Kidney (tissue), 14 donors: ENCODE results near the gene TBC1D8. TPM values are rescaled to one million over a fixed set of nuclear protein-coding genes. Genes with fewer than 3 reads are reported as not detected.

Experiments used
- DNase-seq, 5 donors: peaks; one replicate each; pipeline ENCODE4 v3.0.0-alpha.2; 2013 to 2020
- FAIRE-seq: peaks from 2 replicates; lab custom pipeline; 2012; peaks lifted over from hg19 to GRCh38; lab: Jason Lieb, UNC
- H3K27ac ChIP-seq, 2 donors: one replicate each; pipeline ENCODE4 v1.7.0; 2013; ENCODE audit warnings: low read depth in 2 of 2, low read length in 2 of 2, inconsistent platforms in 1 of 2
- H3K27me3 ChIP-seq: one replicate; pipeline ENCODE4 v1.7.1; 2013; ENCODE audit warnings: low read length, inconsistent platforms; ENCODE audit not compliant: control insufficient read depth, insufficient read depth
- H3K36me3 ChIP-seq, 3 donors: one replicate each; pipeline versions ENCODE4 v1.7.0 to v1.7.1; 2013; ENCODE audit warnings: low read length in 3 of 3, control low read depth in 1 of 3, inconsistent platforms in 1 of 3; ENCODE audit not compliant: insufficient read depth in 3 of 3, control insufficient read depth in 2 of 3
- H3K4me1 ChIP-seq, 3 donors: one replicate each; pipeline versions ENCODE4 v1.7.0 to v1.7.1; 2013; ENCODE audit warnings: low read length in 3 of 3, inconsistent platforms in 1 of 3, low read depth in 1 of 3; ENCODE audit not compliant: control insufficient read depth in 2 of 3, insufficient read depth in 2 of 3
- H3K4me3 ChIP-seq, 3 donors: one replicate each; pipeline versions ENCODE4 v1.7.0 to v1.8.1; 2013; ENCODE audit warnings: low read length in 3 of 3, control low read depth in 1 of 3, inconsistent platforms in 1 of 3
- H3K9ac ChIP-seq, 3 donors: one replicate each; pipeline versions ENCODE4 v1.7.0 to v1.7.1; 2013; ENCODE audit warnings: low read length in 3 of 3, control low read depth in 1 of 3, inconsistent platforms in 1 of 3
- H3K9me3 ChIP-seq, 3 donors: one replicate each; pipeline versions ENCODE4 v1.7.0 to v1.7.1; 2013; ENCODE audit warnings: low read length in 3 of 3, control low read depth in 1 of 3, inconsistent platforms in 1 of 3; ENCODE audit not compliant: control insufficient read depth in 2 of 3, insufficient read depth in 1 of 3
- intact Hi-C: fragments of 100-400 bp; cut with DNase I; formaldehyde crosslinking; loops from one replicate; pipeline ENCODE4 v1.11.1; 2022
- polyA plus RNA-seq: library from polyadenylated mRNA; stranded (reverse); fragments of 350-450 nt; fragmentation: Illumina TruSeq; extraction: RNeasy Lipid Tissue Mini Kit (QIAGEN cat#74804); gene quantifications from one replicate; pipeline ENCODE4 v1.2.3, GENCODE V29; 2014; ENCODE audit warnings: low read depth, low replicate concordance; ENCODE audit not compliant: insufficient read depth
- total RNA-seq: library from RNA; stranded (reverse); fragmentation: NEBNext Ultra II Directional; extraction: Animal tissue kit (Norgen Biotek cat#: 25700); gene quantifications from one replicate; pipeline ENCODE4 v1.2.1, GENCODE V29; 2021
- TF ChIP-seq, protein P1 (sequence below): IDR thresholded peaks from 3 replicates; pipeline ENCODE4 v1.5.1; 2012; ENCODE audit warnings: mild to moderate bottlenecking, moderate library complexity, borderline replicate concordance; ENCODE audit not compliant: insufficient read depth; ENCODE audit errors: extremely low read depth
- donor health status: control.
- donor health status: control.
- donor health status: control.
- donor health status: control.
- donor health status: control.
- donor health status: DM: yes; HTN: yes; CAD: no.
- donor health status: Normal renal cell carcinoma (clear cell type).

Gene TBC1D8
- total and polyA plus RNA-seq, 2 donors from 2014 or later, result 7.4 to 47.9 TPM

DNA sequence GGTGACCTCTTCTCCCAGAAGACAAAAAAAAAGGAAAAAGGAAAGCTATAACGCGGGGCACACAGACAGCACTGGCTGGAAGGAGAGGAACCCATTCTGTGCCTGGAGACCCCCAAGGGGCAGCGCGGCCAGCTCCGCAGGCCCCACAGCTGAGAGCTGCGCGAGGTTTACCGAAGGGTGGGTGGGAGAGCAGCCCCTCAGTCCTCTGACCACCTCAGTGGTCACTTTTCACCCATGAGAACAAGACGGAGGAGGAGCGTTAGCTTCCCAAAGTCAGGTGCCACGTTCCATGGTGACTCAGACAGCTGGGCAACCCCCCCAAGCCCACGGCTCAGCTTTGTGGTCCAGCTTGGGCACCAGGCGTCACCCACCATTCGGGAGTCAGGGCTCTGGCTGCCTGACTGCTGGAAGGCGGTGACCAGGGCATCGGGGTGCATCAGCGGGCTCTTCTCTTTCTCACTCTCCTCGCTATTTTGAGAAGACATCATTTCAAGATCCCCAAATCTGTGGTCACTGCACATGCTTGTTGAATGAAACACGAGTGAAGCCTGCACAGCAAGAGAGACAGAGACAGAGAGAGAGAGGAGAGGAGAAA, 113.9 kb downstream of the TBC1D8 start:
- peaks cover 2 to 22% (median 17%) of the 10 kb centered on the region in 3 donors for H3K36me3 ChIP-seq
- H3K27ac ChIP-seq, result no peak overlapping the region
- FAIRE-seq (no peak), DNase-seq (no peak)
- no peaks in the 10 kb centered on the region for H3K27me3 ChIP-seq
- intact Hi-C loops, result no loop called here
- no peak overlapping the region for H3K4me3 ChIP-seq
- no peak overlapping the region for H3K9ac ChIP-seq
- TF ChIP-seq, protein P1, sequence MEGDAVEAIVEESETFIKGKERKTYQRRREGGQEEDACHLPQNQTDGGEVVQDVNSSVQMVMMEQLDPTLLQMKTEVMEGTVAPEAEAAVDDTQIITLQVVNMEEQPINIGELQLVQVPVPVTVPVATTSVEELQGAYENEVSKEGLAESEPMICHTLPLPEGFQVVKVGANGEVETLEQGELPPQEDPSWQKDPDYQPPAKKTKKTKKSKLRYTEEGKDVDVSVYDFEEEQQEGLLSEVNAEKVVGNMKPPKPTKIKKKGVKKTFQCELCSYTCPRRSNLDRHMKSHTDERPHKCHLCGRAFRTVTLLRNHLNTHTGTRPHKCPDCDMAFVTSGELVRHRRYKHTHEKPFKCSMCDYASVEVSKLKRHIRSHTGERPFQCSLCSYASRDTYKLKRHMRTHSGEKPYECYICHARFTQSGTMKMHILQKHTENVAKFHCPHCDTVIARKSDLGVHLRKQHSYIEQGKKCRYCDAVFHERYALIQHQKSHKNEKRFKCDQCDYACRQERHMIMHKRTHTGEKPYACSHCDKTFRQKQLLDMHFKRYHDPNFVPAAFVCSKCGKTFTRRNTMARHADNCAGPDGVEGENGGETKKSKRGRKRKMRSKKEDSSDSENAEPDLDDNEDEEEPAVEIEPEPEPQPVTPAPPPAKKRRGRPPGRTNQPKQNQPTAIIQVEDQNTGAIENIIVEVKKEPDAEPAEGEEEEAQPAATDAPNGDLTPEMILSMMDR, result no peak
- H3K4me1 ChIP-seq, result no peaks in the 10 kb centered on the region
- H3K9me3 ChIP-seq, result no peaks in the 10 kb centered on the region

DNA sequence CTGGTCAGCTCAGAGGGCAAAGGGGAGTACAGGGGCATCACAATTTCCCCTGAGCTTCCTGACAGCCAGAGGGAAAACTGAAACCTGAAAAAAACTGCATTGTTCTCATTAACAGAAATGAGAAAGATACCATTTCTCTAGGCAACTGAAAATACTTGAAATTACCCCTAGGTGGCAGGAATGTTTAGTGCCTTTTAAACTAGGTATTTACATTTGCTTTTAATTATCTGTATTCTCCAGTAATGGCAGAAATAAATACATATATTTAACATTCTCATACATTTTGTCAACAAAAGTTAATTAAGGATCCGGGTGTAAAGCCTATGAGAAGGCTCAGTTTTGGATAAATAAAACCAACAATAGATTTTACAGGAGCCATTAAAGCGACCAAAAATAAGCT, 114.6 kb downstream of the TBC1D8 start:
- intact Hi-C loops, result no loop called here
- peak in 1 of 5 donors; percentile 48 for DNase-seq
- FAIRE-seq, result peak; percentile 80
- TF ChIP-seq, protein P1, result peak; percentile 48
- Histone ChIP-seq H3K9ac (no peak overlapping the region), H3K36me3 (peaks cover 2 to 24% (median 17%) of the 10 kb centered on the region in 3 donors), H3K27me3 (no peaks in the 10 kb centered on the region), H3K9me3 (no peaks in the 10 kb centered on the region), H3K27ac (no peak overlapping the region), H3K4me3 (no peak overlapping the region), H3K4me1 (no peaks in the 10 kb centered on the region)

DNA sequence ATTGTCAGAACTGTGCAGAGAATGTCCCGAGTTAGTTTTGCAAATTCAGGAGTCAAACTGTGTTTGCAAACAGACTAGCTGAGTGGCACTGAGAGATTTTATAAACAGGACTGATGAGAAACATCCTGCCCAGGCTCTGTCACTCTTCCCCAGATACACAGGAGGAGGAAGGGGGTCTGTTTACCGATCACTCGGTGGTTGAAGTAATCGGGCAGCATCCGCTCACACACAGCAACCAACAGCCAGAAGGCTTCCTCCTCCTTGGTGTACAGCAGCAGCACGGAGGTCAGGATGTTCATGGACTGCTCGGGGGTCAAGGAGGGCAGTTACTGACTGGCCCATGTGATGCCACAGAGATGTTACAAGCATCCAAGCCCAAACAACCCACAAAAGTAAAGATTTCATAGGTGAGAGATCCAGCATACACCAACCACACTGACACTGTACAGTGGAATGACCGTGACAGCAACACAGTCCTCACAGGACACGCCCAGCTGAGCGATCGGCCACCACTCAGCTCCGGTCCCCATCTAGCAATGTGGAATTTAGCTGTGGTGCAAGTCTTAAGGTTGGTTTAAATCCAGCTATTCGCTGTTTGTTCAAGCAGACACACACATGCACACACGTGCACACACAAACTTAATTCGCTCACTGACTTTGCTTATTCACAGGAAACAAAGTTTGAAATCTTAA, 119.0 kb downstream of the TBC1D8 start:
- H3K4me3 ChIP-seq, result no peak overlapping the region
- DNase-seq (no peak), FAIRE-seq (no peak)
- TF ChIP-seq, protein P1, result no peak
- no peaks in the 10 kb centered on the region for H3K27me3 ChIP-seq
- H3K9ac ChIP-seq, result no peak overlapping the region
- H3K4me1 ChIP-seq, result no peaks in the 10 kb centered on the region
- no peaks in the 10 kb centered on the region for H3K9me3 ChIP-seq
- intact Hi-C loops, result no loop called here
- peaks cover 0 to 15% (median 13%) of the 10 kb centered on the region in 3 donors for H3K36me3 ChIP-seq
- H3K27ac ChIP-seq, result no peak overlapping the region
